ENCODE measurements around the gene TUBB2B. TPM values are rescaled to one million over a fixed set of nuclear protein-coding genes. Genes with fewer than 3 reads are reported as not detected.

Gene TUBB2B
- total RNA-seq (1 to 10 TPM in 2 of 7 donors, under 1 TPM in 4, not detected in 1; 0.39 to 1.6 (median 0.82) TPM), polyA plus RNA-seq (1 to 10 TPM; 1.0 to 2.2 (median 1.3) TPM)
- long read RNA-seq, donor 1, partial matches to known transcripts = 0 of 2 reads
- long read RNA-seq, donor 1, other reads (novel, unspliced or antisense) = 0 of 2 reads
- long read RNA-seq, donor 2, partial matches to known transcripts = 0 of 3 reads
- long read RNA-seq, donor 2, other reads (novel, unspliced or antisense) = 0 of 3 reads

GRCh38 chr6:3227363-3228045, at the start of gene TUBB2B:
Gene TUBB2B, minus strand, starts transcription at chr6:3227653. Its CDS starts 110 bp downstream, at chr6:3227543.
- H3K4me1 ChIP-seq = peaks cover 41 to 62% (median 54%) of the 10 kb centered on the region in 6 donors
- no peak within 1 kb of the TSS for H3K27ac ChIP-seq
- H3K27me3 ChIP-seq (replicated peaks in 1 of 7) = peaks cover 20 to 73% (median 67%) of the 10 kb centered on the region in 7 donors
- no peak for DNase-seq
- intact Hi-C loops (cut with DNase I; ENCODE audit: low total_unique reads) = no loop called here
- TF ChIP-seq CTCF (IDR thresholded peaks at IDR 0.05 in 8 of 11, conservative IDR thresholded peaks at IDR 0.05 in 3 of 11) (peak in 1 of 11 experiments; percentile 4), POLR2A (IDR thresholded peaks at IDR 0.05) (no peak)
- no peaks in the 10 kb centered on the region for H3K9me3 ChIP-seq
- no peaks in the 10 kb centered on the region for H3K36me3 ChIP-seq
- H3K4me3 ChIP-seq = peak within 1 kb of the TSS in 7 of 8 donors; percentile 12 to 64 (median 35)
- 0 to 2% (median 1%) methylated on average over 36 to 66 of the region's 66 CpGs for WGBS, 5 donors

- H3K4me3 ChIP-seq = no peak overlapping the region
- H3K36me3 ChIP-seq = peaks cover 0 to 42% (median 9%) of the 10 kb centered on the region in 6 donors
- intact Hi-C loops (cut with DNase I; ENCODE audit: low total_unique reads) = loop anchor here (5.0 to 10.0 kb wide), 3 partner anchors 455 to 878 kb away; no protein-coding TSS in a partner anchor
- no peak for TF ChIP-seq CTCF (IDR thresholded peaks at IDR 0.05 in 8 of 11, conservative IDR thresholded peaks at IDR 0.05 in 3 of 11)
- H3K4me1 ChIP-seq = peaks cover 5 to 25% (median 11%) of the 10 kb centered on the region in 6 donors
- no peak overlapping the region for H3K27ac ChIP-seq
- WGBS, 5 donors = 86 to 96% (median 89%) methylated on average over 12 of the region's 12 CpGs
- H3K27me3 ChIP-seq (replicated peaks in 1 of 7) = no peaks in the 10 kb centered on the region
- H3K9me3 ChIP-seq = no peaks in the 10 kb centered on the region
- DNase-seq = peak; percentile 68
These were observed 49.8 kb upstream of the TUBB2B start for GRCh38 chr6:3277251-3277650.

- Histone ChIP-seq H3K36me3 (peaks cover 0 to 48% (median 17%) of the 10 kb centered on the region in 6 donors), H3K4me3 (no peak overlapping the region), H3K9me3 (no peaks in the 10 kb centered on the region), H3K4me1 (peaks cover 4 to 22% (median 7%) of the 10 kb centered on the region in 6 donors), H3K27me3 (replicated peaks in 1 of 7) (no peaks in the 10 kb centered on the region), H3K27ac (no peak overlapping the region)
- 82 to 91% (median 85%) methylated on average over 17 to 20 of the region's 20 CpGs for WGBS, 5 donors
- TF ChIP-seq POLR2A (IDR thresholded peaks at IDR 0.05) (no peak), POLR2AphosphoS5 (IDR thresholded peaks at IDR 0.05) (peak in 1 of 3 donors; percentile 14)
- intact Hi-C loops (cut with DNase I; ENCODE audit: low total_unique reads) = loop anchor here (5.0 to 10.0 kb wide), 3 partner anchors 456 to 878 kb away; no protein-coding TSS in a partner anchor
- peak; percentile 62 for DNase-seq
These were observed 49.0 kb upstream of the TUBB2B start for GRCh38 chr6:3276174-3277167.

Measured in spleen (tissue), 13 donors.